IMR-90 (cell line): ENCODE measurements around the gene HERC5. TPM values are rescaled to one million over a fixed set of nuclear protein-coding genes. Genes with fewer than 3 reads are reported as not detected.

Experiments
- ATAC-seq: fragments of 200-7000 bp; cut with Tn5 transposase; 2 replicates; pipeline ENCODE4 v1.9.1; 2020; ENCODE audit warnings: low read depth, mild to moderate bottlenecking, moderate library complexity
- BruUV-seq: library from RNA; stranded (reverse); fragments of 400-500 nt; replicated peaks from 2 replicates; lab custom pipeline; 2021; lab: Mats Ljungman, UMichigan
- CTCF ChIA-PET: fragments of 300-600 bp; formaldehyde crosslinking; extraction: SDS; loops from one replicate; lab custom pipeline; 2021; ENCODE audit warnings: antibody characterized with exemption; lab: Yijun Ruan, JAX
- POLR2A ChIA-PET: fragments of 300-600 bp; sonication (Branson Sonifier 250); formaldehyde crosslinking; loops from one replicate; lab custom pipeline; 2022; ENCODE audit warnings: antibody characterized with exemption; ENCODE audit not compliant: unreplicated experiment; lab: Charles Lee
- DNase-seq: peaks from one replicate; pipeline ENCODE4 v3.0.0; 2013
- H2AFZ ChIP-seq: replicated peaks from 2 replicates; pipeline ENCODE3; 2013; ENCODE audit warnings: low read length, mild to moderate bottlenecking; ENCODE audit not compliant: poor library complexity
- H2AK5ac ChIP-seq: 2 replicates; pipeline ENCODE4 v1.6.1; 2013; ENCODE audit warnings: low read depth, low read length, inconsistent platforms
- H2AK9ac ChIP-seq: replicated peaks from 2 replicates; pipeline ENCODE3; 2013; ENCODE audit warnings: mild to moderate bottlenecking, low read depth, low read length, moderate library complexity; ENCODE audit not compliant: poor library complexity
- H2BK120ac ChIP-seq: 2 replicates; pipeline ENCODE4 v1.6.1; 2013; ENCODE audit warnings: low read depth, low read length, inconsistent platforms
- H2BK15ac ChIP-seq: 3 replicates; pipeline ENCODE4 v1.6.1; 2013; ENCODE audit warnings: low read depth, low read length, inconsistent platforms
- H2BK20ac ChIP-seq: 2 replicates; pipeline ENCODE4 v1.6.1; 2013; ENCODE audit warnings: low read depth, mild to moderate bottlenecking, inconsistent platforms, low read length, moderate library complexity
- H2BK5ac ChIP-seq: 2 replicates; pipeline ENCODE4 v1.6.1; 2013; ENCODE audit warnings: mild to moderate bottlenecking, low read depth, low read length, inconsistent platforms; ENCODE audit not compliant: poor library complexity, severe bottlenecking
- H3K14ac ChIP-seq: replicated peaks from 2 replicates; pipeline ENCODE4 v1.6.1; 2013; ENCODE audit warnings: low read depth, low read length, inconsistent platforms
- H3K18ac ChIP-seq: 2 replicates; pipeline ENCODE4 v1.6.1; 2013; ENCODE audit warnings: low read depth, low read length, control low read depth
- H3K23ac ChIP-seq: 2 replicates; pipeline ENCODE4 v1.6.1; 2013; ENCODE audit warnings: low read depth, low read length, inconsistent platforms
- H3K27ac ChIP-seq: 2 replicates; pipeline ENCODE4 v1.5.1; 2013; ENCODE audit warnings: mild to moderate bottlenecking, control low read depth, low read length; ENCODE audit not compliant: insufficient read depth
- H3K27me3 ChIP-seq: 2 replicates; pipeline ENCODE4 v1.6.1; 2013; ENCODE audit warnings: low read length; ENCODE audit not compliant: control insufficient read depth, insufficient read depth
- H3K36me3 ChIP-seq: 2 replicates; pipeline ENCODE4 v1.6.1; 2013; ENCODE audit warnings: low read length, mixed read lengths; ENCODE audit not compliant: control insufficient read depth, insufficient read depth
- H3K4ac ChIP-seq: 2 replicates; pipeline ENCODE4 v1.6.1; 2013; ENCODE audit warnings: low read depth, low read length, inconsistent platforms
- H3K4me1 ChIP-seq: 2 replicates; pipeline ENCODE4 v1.6.1; 2013; ENCODE audit warnings: low read length, mixed read lengths; ENCODE audit not compliant: control insufficient read depth, insufficient read depth
- H3K4me2 ChIP-seq: 2 replicates; pipeline ENCODE4 v1.6.1; 2013; ENCODE audit warnings: low read depth, mild to moderate bottlenecking, control low read depth, low read length, moderate library complexity
- H3K4me3 ChIP-seq: 2 replicates; pipeline ENCODE4 v1.5.1; 2013; ENCODE audit warnings: low read depth, mild to moderate bottlenecking, control low read depth, low read length, moderate library complexity; ENCODE audit not compliant: insufficient read depth
- H3K56ac ChIP-seq: 2 replicates; pipeline ENCODE4 v1.6.1; 2013; ENCODE audit warnings: low read length, inconsistent platforms; ENCODE audit not compliant: insufficient read depth; ENCODE audit errors: extremely low read depth
- H3K79me1 ChIP-seq, 2 experiments: 2 replicates each; pipeline ENCODE4 v1.6.1; 2013; ENCODE audit warnings: low read length in 2 of 2, inconsistent platforms in 1 of 2, low read depth in 1 of 2
- H3K9ac ChIP-seq: 2 replicates; pipeline ENCODE4 v1.6.1; 2013; ENCODE audit warnings: low read depth, low read length, control low read depth
- H3K9me1 ChIP-seq: 2 replicates; pipeline ENCODE4 v1.6.1; 2013; ENCODE audit warnings: low read length, inconsistent platforms; ENCODE audit not compliant: insufficient read depth
- H3K9me3 ChIP-seq: 2 replicates; pipeline ENCODE4 v1.6.1; 2013; ENCODE audit warnings: low read length; ENCODE audit not compliant: control insufficient read depth, insufficient read depth
- H4K20me1 ChIP-seq: 2 replicates; pipeline ENCODE4 v1.6.1; 2013; ENCODE audit warnings: low read length, inconsistent platforms; ENCODE audit not compliant: insufficient read depth
- H4K5ac ChIP-seq: 2 replicates; pipeline ENCODE4 v1.6.1; 2013; ENCODE audit warnings: mild to moderate bottlenecking, low read depth, low read length, control low read depth
- H4K8ac ChIP-seq, 2 experiments: 2 replicates each; pipeline ENCODE4 v1.6.1; 2013; ENCODE audit warnings: low read depth in 2 of 2, low read length in 2 of 2, control low read depth in 1 of 2, inconsistent platforms in 1 of 2
- H4K91ac ChIP-seq: 2 replicates; pipeline ENCODE4 v1.6.1; 2013; ENCODE audit warnings: low read depth, low read length, inconsistent platforms; ENCODE audit not compliant: insufficient read depth
- MXI1 ChIP-seq: IDR thresholded peaks from 2 replicates; pipeline ENCODE4 v1.6.1; 2012; ENCODE audit warnings: low read depth, mild to moderate bottlenecking, low read length, moderate library complexity, borderline replicate concordance
- POLR2A ChIP-seq: IDR thresholded peaks from 2 replicates; pipeline ENCODE4 v1.6.1; 2012; ENCODE audit warnings: mild to moderate bottlenecking, low read depth, low read length
- RAD21 ChIP-seq: IDR thresholded peaks from 2 replicates; pipeline ENCODE4 v1.6.1; 2012; ENCODE audit warnings: low read length, improper control_type of control experiment
- WGBS, 2 experiments: methylation state at CpG; one replicate each; pipeline versions ENCODE4 v1.1.5 to v1.1.7; 2013; ENCODE audit warnings: missing lambda C conversion rate in 2 of 2; ENCODE audit not compliant: insufficient read length in 1 of 2; ENCODE audit errors: extremely low coverage in 2 of 2; 5-methylcytosine and 5-hydroxymethylcytosine counted together
- dilution Hi-C: fragments of 300-500 bp; cut with HindIII; formaldehyde crosslinking; loops from one replicate; pipeline ENCODE4 v1.14.3; 2018; ENCODE audit warnings: low sequenced_read_pairs; ENCODE audit not compliant: unreplicated experiment
- in situ Hi-C: fragments of 300-500 bp; cut with MboI; formaldehyde crosslinking; loops from 3 replicates; pipeline ENCODE4 v1.14.3; 2019; ENCODE audit warnings: low sequenced_read_pairs, inconsistent platforms, mixed read lengths
- intact Hi-C: fragments of 100-400 bp; cut with micrococcal nuclease; formaldehyde crosslinking; loops from 2 replicates; pipeline ENCODE4 v1.10.0; 2022
- polyA plus RNA-seq, 3 experiments: library from polyadenylated mRNA; depleted of rRNA; stranded (reverse); fragments of >200 nt; gene quantifications; 2 replicates each; pipeline ENCODE4 v1.2.3, GENCODE V29; 2012; ENCODE audit warnings: low replicate concordance in 1 of 3
- total RNA-seq: library from RNA; depleted of rRNA; stranded (reverse); fragments of >200 nt; gene quantifications from 2 replicates; pipeline ENCODE4 v1.2.3, GENCODE V29; 2012

Gene HERC5
- total and polyA plus RNA-seq, 2 of the 4 experiments (the other 2 are of a cell fraction): under 0.01 TPM; not detected in 1

DNA sequence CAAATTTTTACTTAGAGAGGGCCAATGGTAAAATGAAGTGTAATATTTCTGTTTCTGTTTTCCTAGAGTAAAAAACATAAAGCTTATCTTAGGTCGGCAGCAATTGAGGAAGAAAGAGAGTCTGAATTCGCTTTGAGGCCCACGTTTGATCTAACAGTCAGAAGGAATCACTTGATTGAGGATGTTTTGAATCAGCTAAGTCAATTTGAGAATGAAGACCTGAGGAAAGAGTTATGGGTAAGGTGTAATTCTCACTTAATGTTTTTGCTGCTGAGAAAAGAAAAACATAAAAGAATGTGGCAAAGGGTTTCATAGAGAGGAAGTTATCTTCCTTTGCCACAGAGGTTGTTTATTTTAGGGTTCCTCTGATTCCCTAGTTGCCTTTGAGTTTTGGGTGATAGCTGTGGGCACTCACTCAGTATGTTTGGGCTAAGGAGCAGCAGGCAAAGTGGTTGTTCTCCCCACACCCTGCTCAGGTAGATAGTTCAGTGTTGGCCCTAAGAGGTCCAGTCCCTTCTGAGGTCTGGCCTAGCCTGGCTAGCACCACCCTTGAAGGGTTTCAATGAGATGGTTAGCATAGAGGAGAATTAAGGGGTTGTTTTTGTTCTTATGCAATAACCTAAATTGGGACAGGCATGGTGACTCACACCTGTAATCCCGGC is 32.3 kb downstream of the HERC5 start:
- Histone ChIP-seq H3K9me3 (no peaks in the 10 kb centered on the region), H3K27ac (no peak overlapping the region), H2BK15ac (no peak overlapping the region), H3K14ac (no peak overlapping the region), H3K4me2 (no peak overlapping the region), H3K27me3 (peaks cover 9% of the 10 kb centered on the region), H2BK120ac (no peak overlapping the region), H3K56ac (no peak overlapping the region), H2AK9ac (no peak overlapping the region), H2AFZ (no peak overlapping the region), H3K4me3 (no peak overlapping the region), H4K8ac (no peak overlapping the region), H3K4ac (no peak overlapping the region), H3K18ac (no peak overlapping the region), H3K36me3 (no peaks in the 10 kb centered on the region), H3K79me1 (no peaks in the 10 kb centered on the region), H3K4me1 (no peaks in the 10 kb centered on the region), H4K91ac (no peak overlapping the region), H2BK20ac (no peak overlapping the region), H2AK5ac (no peak overlapping the region), H2BK5ac (no peak overlapping the region), H4K5ac (no peak overlapping the region), H3K9me1 (no peaks in the 10 kb centered on the region), H3K9ac (no peak overlapping the region), H3K23ac (no peak overlapping the region), H4K20me1 (no peaks in the 10 kb centered on the region)
- ChIA-PET POLR2A (no interaction called here), CTCF (no interaction called here)
- DNase-seq (no peak), ATAC-seq (no peak)
- TF ChIP-seq RAD21: no peak
- no peak for TF ChIP-seq MXI1
- no peak for TF ChIP-seq POLR2A
- intact Hi-C loops: no loop called here
- in situ Hi-C loops: no loop called here
- WGBS, 2 experiments: 33% methylated on average over 3 of the region's 4 CpGs; no CpG with 5 or more reads in 1 of the 2 experiments
- dilution Hi-C loops: no loop called here
- no TSS peak for BruUV-seq
